K562 (cell line): ENCODE measurements around the gene PRRC2B. TPM values are rescaled to one million over a fixed set of nuclear protein-coding genes. Genes with fewer than 3 reads are reported as not detected.

Source experiments
- ARID2 ChIP-seq: fragments of 450-650 bp; IDR thresholded peaks from 2 replicates; pipeline ENCODE4 v1.6.1; 2017; ENCODE audit warnings: antibody characterized with exemption, mild to moderate bottlenecking
- BMI1 ChIP-seq: fragments of 150-350 bp; IDR thresholded peaks from 2 replicates; pipeline ENCODE4 v1.6.1; 2014; ENCODE audit warnings: low read length
- CREBBP ChIP-seq: IDR thresholded peaks from one replicate; pipeline ENCODE4 v1.6.1; 2012; ENCODE audit warnings: low read depth, mild to moderate bottlenecking, control low read depth, inconsistent platforms, low read length
- CTBP1 ChIP-seq: fragments of 450-650 bp; IDR thresholded peaks from 2 replicates; pipeline ENCODE4 v1.6.1; 2016; ENCODE audit warnings: borderline replicate concordance
- FOXJ3 ChIP-seq: sonication (generic); formaldehyde crosslinking; IDR thresholded peaks from 2 replicates; pipeline ENCODE4 v1.4.0; 2020; ENCODE audit warnings: mild to moderate bottlenecking, missing genetic modification reagents
- FOXP4 ChIP-seq: sonication (generic); formaldehyde crosslinking; IDR thresholded peaks from 2 replicates; pipeline ENCODE4 v1.8.0; 2022; ENCODE audit warnings: mild to moderate bottlenecking, missing genetic modification reagents, borderline replicate concordance
- HNRNPUL1 ChIP-seq: fragments of 200-400 bp; formaldehyde crosslinking; IDR thresholded peaks from 2 replicates; pipeline ENCODE4 v1.6.1; 2017; ENCODE audit warnings: low read length
- KDM4B ChIP-seq, 2 experiments: fragments of 450-650 bp in 1 of 2; sonication (generic) in 1 of 2; IDR thresholded peaks; 2 replicates each; pipeline ENCODE4 v1.6.1; 2016 to 2017; ENCODE audit warnings: borderline replicate concordance in 2 of 2, antibody characterized with exemption in 1 of 2, low read depth in 1 of 2, mild to moderate bottlenecking in 1 of 2
- LARP7 ChIP-seq: fragments of 450-650 bp; IDR thresholded peaks from 2 replicates; pipeline ENCODE4 v1.6.1; 2016
- MAFK ChIP-seq: IDR thresholded peaks from 2 replicates; pipeline ENCODE4 v1.6.1; 2011; ENCODE audit warnings: low read length, improper control_type of control experiment
- MBD2 ChIP-seq: sonication (generic); IDR thresholded peaks from 2 replicates; pipeline ENCODE4 v1.6.1; 2016; ENCODE audit warnings: low read depth, borderline replicate concordance
- MED1 ChIP-seq: sonication (generic); formaldehyde crosslinking; IDR thresholded peaks from 2 replicates; pipeline ENCODE4 v1.8.1; 2023; ENCODE audit warnings: missing genetic modification reagents, borderline replicate concordance
- MTA3 ChIP-seq: fragments of 450-650 bp; formaldehyde crosslinking; IDR thresholded peaks from 2 replicates; pipeline ENCODE4 v1.6.1; 2017; ENCODE audit warnings: mild to moderate bottlenecking, borderline replicate concordance
- MXI1 ChIP-seq: IDR thresholded peaks from 2 replicates; pipeline ENCODE4 v1.6.1; 2011; ENCODE audit warnings: low read depth, mild to moderate bottlenecking, improper control_type of control experiment, low read length
- NKRF ChIP-seq: fragments of 450-650 bp; IDR thresholded peaks from 2 replicates; pipeline ENCODE4 v1.6.1; 2016; ENCODE audit warnings: borderline replicate concordance
- POLR3G ChIP-seq: IDR thresholded peaks from 2 replicates; pipeline ENCODE4 v1.6.1; 2011; ENCODE audit not compliant: insufficient read length, insufficient replicate concordance; ENCODE audit errors: extremely low read depth
- PRMT5 ChIP-seq: sonication (generic); formaldehyde crosslinking; IDR thresholded peaks from 2 replicates; pipeline ENCODE4 v1.5.0; 2020; ENCODE audit warnings: missing genetic modification reagents
- RBM17 ChIP-seq: fragments of 200-400 bp; formaldehyde crosslinking; IDR thresholded peaks from 2 replicates; pipeline ENCODE4 v1.6.1; 2017; ENCODE audit warnings: low read depth, mild to moderate bottlenecking, low read length, borderline replicate concordance
- SIN3A ChIP-seq, 2 experiments: fragments of 150-350 bp in 1 of 2; IDR thresholded peaks; 2 replicates each; pipeline ENCODE4 v1.6.1; 2011 to 2016; ENCODE audit warnings: borderline replicate concordance in 2 of 2, low read depth in 2 of 2, low read length in 2 of 2, mild to moderate bottlenecking in 2 of 2, moderate library complexity in 2 of 2; ENCODE audit not compliant: control insufficient read depth in 1 of 2
- TAF9B ChIP-seq: fragments of 450-650 bp; IDR thresholded peaks from 2 replicates; pipeline ENCODE4 v1.6.1; 2018; ENCODE audit warnings: mild to moderate bottlenecking; ENCODE audit not compliant: partially characterized antibody
- THAP12 ChIP-seq: fragments of 250-450 bp; sonication (Bioruptor Pico); IDR thresholded peaks from 2 replicates; pipeline ENCODE4 v1.9.0; 2021; ENCODE audit warnings: mild to moderate bottlenecking, inconsistent platforms
- ZNF124 ChIP-seq: sonication (generic); formaldehyde crosslinking; IDR thresholded peaks from 2 replicates; pipeline ENCODE4 v1.8.1; 2022; ENCODE audit warnings: missing genetic modification reagents
- ZSCAN29 ChIP-seq: fragments of 450-650 bp; IDR thresholded peaks from 2 replicates; pipeline ENCODE4 v1.6.1; 2017
- polyA plus RNA-seq, 8 experiments: library from polyadenylated mRNA; depleted of rRNA in 4 of 8; stranded (reverse) in 5 of 8; unstranded in 3 of 8; fragments of >200 nt; fragmentation: Nextera tagmentation in 2 of 8; fragmentation: Illumina TruSeq in 1 of 8; extraction: Ambion mirVana in 2 of 8; extraction: Trizol in 1 of 8; gene quantifications; 2 replicates each; pipeline versions ENCODE4 v1.2.1 to v1.2.3, GENCODE V29; 2011 to 2014; ENCODE audit warnings: inconsistent platforms in 1 of 8, missing spikeins in 1 of 8
- total RNA-seq, 7 experiments: library from RNA; depleted of rRNA in 6 of 7; stranded (reverse); fragments of >200 nt in 6 of 7; fragmentation: Illumina TruSeq in 2 of 7; extraction: Trizol in 2 of 7; gene quantifications; 2 replicates each; pipeline versions ENCODE4 v1.2.1 to v1.2.3, GENCODE V29; 2011 to 2021; ENCODE audit warnings: low replicate concordance in 1 of 7

The PRRC2B gene
- total and polyA plus RNA-seq, 9 of the 15 experiments (the other 6 are each of a cell fraction or from before 2014, with no cell fraction given) = 0.34 to 125 (median 30.9) TPM

- TF ChIP-seq FOXP4 (CRISPR knock-in tag) = 0 out of 2 replicates have a peak, but pooled peaks have one; percentile 27
- TF ChIP-seq CTBP1 = peak; percentile 69; the same call in 1 of the 2 replicates
- no peak for TF ChIP-seq HNRNPUL1
- TF ChIP-seq BMI1 = no peak
- TF ChIP-seq SIN3A (IDR thresholded peaks at IDR 0.05; ENCODE audit: borderline replicate concordance in 2 of 2, control insufficient read depth in 1 of 2, low read depth in 2 of 2, low read length in 2 of 2) = peak; percentile 76 to 86; a peak in 1 of 4 replicates
- TF ChIP-seq FOXJ3 (CRISPR knock-in tag) = no peak
- peak; percentile 85; the same call in 1 of the 2 replicates for TF ChIP-seq MTA3
- TF ChIP-seq ZSCAN29 = no peak
- peak; percentile 72 for TF ChIP-seq NKRF
- TF ChIP-seq POLR3G = no peak
- no peak for TF ChIP-seq MXI1
- TF ChIP-seq MED1 (CRISPR knock-in tag) = no peak
- no peak for TF ChIP-seq PRMT5 (CRISPR knock-in tag)
- TF ChIP-seq RBM17 = no peak
- TF ChIP-seq KDM4B (IDR thresholded peaks at IDR 0.05; ENCODE audit: borderline replicate concordance in 2 of 2, low read depth in 1 of 2) = peak in 1 of 2 experiments; percentile 50; a peak in 1 of 4 replicates
- TF ChIP-seq THAP12 (CRISPR knock-in tag) = peak; percentile 65; the same call in 1 of the 2 replicates
- no peak for TF ChIP-seq ZNF124 (CRISPR knock-in tag)
- no peak for TF ChIP-seq ARID2
- TF ChIP-seq LARP7 = no peak
- TF ChIP-seq MAFK = no peak
- TF ChIP-seq MBD2 = peak; percentile 25; the same call in 1 of the 2 replicates
- TF ChIP-seq TAF9B = no peak
- TF ChIP-seq CREBBP = no peak
Measured at GRCh38 chr9:131502781-131503625, 109.1 kb downstream of the PRRC2B start, which contains the start of gene POMT1 (continued).
